Common myeloid progenitor, CD34-positive (primary cell): ENCODE data around the gene PIK3AP1.
"Not testable (repeated sequence)": the region's sequence is repeated elsewhere in the genome, so short reads cannot be mapped to it uniquely, and the experiment has no call there.

ENCODE experiments used
- CTCF ChIA-PET: fragments of 350-600 bp; sonication (Branson Sonifier 250); formaldehyde crosslinking; loops from one replicate; lab custom pipeline; 2021; ENCODE audit warnings: antibody characterized with exemption; lab: Charles Lee
- POLR2A ChIA-PET: fragments of 350-600 bp; sonication (Branson Sonifier 250); formaldehyde crosslinking; loops from one replicate; lab custom pipeline; 2021; ENCODE audit warnings: antibody characterized with exemption; lab: Charles Lee
- DNase-seq, 3 donors: peaks; one replicate each; pipeline versions ENCODE4 v3.0.0 to v3.0.0-alpha.2; 2013
- H3K27ac ChIP-seq, 2 experiments: 1 replicate in 1 of 2; 2 replicates in 1 of 2; pipeline ENCODE4 v1.7.0; 2013; ENCODE audit warnings: inconsistent platforms in 2 of 2, low read length in 2 of 2, mild to moderate bottlenecking in 2 of 2, low read depth in 1 of 2, moderate library complexity in 1 of 2; ENCODE audit not compliant: severe bottlenecking in 2 of 2, insufficient read depth in 1 of 2, poor library complexity in 1 of 2
- H3K27me3 ChIP-seq, 5 experiments: replicated peaks in 2 of 5; 1 replicate in 3 of 5; 2 replicates in 2 of 5; pipeline versions ENCODE4 v1.6.1 to v1.7.0; 2013; ENCODE audit warnings: low read length in 4 of 5, mild to moderate bottlenecking in 2 of 5, moderate library complexity in 2 of 5, inconsistent platforms in 1 of 5; ENCODE audit not compliant: insufficient read depth in 5 of 5, control insufficient read depth in 4 of 5
- H3K36me3 ChIP-seq, 4 experiments: 1 replicate in 2 of 4; 2 replicates in 2 of 4; pipeline versions ENCODE4 v1.6.1 to v1.7.0; 2013; ENCODE audit warnings: low read length in 3 of 4, control low read depth in 1 of 4, mild to moderate bottlenecking in 1 of 4; ENCODE audit not compliant: control insufficient read depth in 4 of 4, insufficient read depth in 4 of 4
- H3K4me1 ChIP-seq, 4 experiments: 1 replicate in 3 of 4; 2 replicates in 1 of 4; pipeline versions ENCODE4 v1.6.1 to v1.7.1; 2013; ENCODE audit warnings: low read length in 3 of 4, mild to moderate bottlenecking in 3 of 4, control low read depth in 1 of 4, inconsistent platforms in 1 of 4, moderate library complexity in 1 of 4; ENCODE audit not compliant: control insufficient read depth in 4 of 4, insufficient read depth in 4 of 4; ENCODE audit errors: control extremely low read depth in 1 of 4
- H3K4me3 ChIP-seq, 7 experiments: 1 replicate in 4 of 7; 2 replicates in 3 of 7; pipeline versions ENCODE4 v1.5.1 to v1.7.0; 2013; ENCODE audit warnings: mild to moderate bottlenecking in 7 of 7, low read length in 6 of 7, moderate library complexity in 6 of 7, inconsistent platforms in 2 of 7, low read depth in 2 of 7, control low read depth in 1 of 7; ENCODE audit not compliant: insufficient read depth in 4 of 7, control insufficient read depth in 1 of 7; ENCODE audit errors: extremely low read depth in 1 of 7
- H3K9me3 ChIP-seq, 5 experiments: 1 replicate in 4 of 5; 2 replicates in 1 of 5; pipeline versions ENCODE4 v1.6.1 to v1.7.1; 2013; ENCODE audit warnings: low read length in 4 of 5, mild to moderate bottlenecking in 2 of 5, inconsistent platforms in 1 of 5, low read depth in 1 of 5, moderate library complexity in 1 of 5; ENCODE audit not compliant: control insufficient read depth in 4 of 5, insufficient read depth in 2 of 5; ENCODE audit errors: control extremely low read depth in 1 of 5
- WGBS: methylation state at CpG from one replicate; pipeline ENCODE4 v1.1.5; 2013; ENCODE audit not compliant: insufficient coverage; 5-methylcytosine and 5-hydroxymethylcytosine counted together

The PIK3AP1 gene

GRCh38 chr10:96737307-96737902 lies 17.1 kb upstream of the PIK3AP1 start:
- H3K9me3 ChIP-seq, H3K36me3 ChIP-seq, POLR2A ChIA-PET, H3K27me3 ChIP-seq, H3K27ac ChIP-seq: not testable (repeated sequence)
- DNase-seq, result peak in 2 of 3 donors; percentile 89 to 92
- Histone ChIP-seq H3K4me3 (peak overlapping the region in 1 of 7 experiments; percentile 57), H3K4me1 (peaks cover 10 to 42% (median 18%) of the 10 kb centered on the region in 4 experiments)
- CTCF ChIA-PET, result interaction anchor here (1.0 to 1.4 kb wide), 3 partner anchors 16 to 94 kb away, joined by 3 to 4 read pairs (median 3); no protein-coding TSS in a partner anchor
- WGBS, result no CpG with 5 or more reads among the region's 1 CpG

- Histone ChIP-seq H3K9me3 (no peaks in the 10 kb centered on the region), H3K36me3 (no peaks in the 10 kb centered on the region), H3K4me1 (peaks cover 7 to 14% (median 12%) of the 10 kb centered on the region in 4 experiments), H3K4me3 (no peak overlapping the region), H3K27ac (no peak overlapping the region), H3K27me3 (no peaks in the 10 kb centered on the region)
- DNase-seq, result no peak
- ChIA-PET POLR2A (interaction anchor here (0.5 kb wide), 1 partner anchor 95 kb away, joined by 4 read pairs; no protein-coding TSS in a partner anchor), CTCF (interaction anchor here (1.0 to 2.1 kb wide), 3 partner anchors 37 to 84 kb away, joined by 3 to 6 read pairs (median 3); no protein-coding TSS in a partner anchor)
- 97% methylated on average over 4 of the region's 6 CpGs for WGBS
These were observed 4.3 kb upstream of the PIK3AP1 start for GRCh38 chr10:96724621-96725020.

- WGBS, result 50% methylated on average over 2 of the region's 4 CpGs
- no peaks in the 10 kb centered on the region for H3K27me3 ChIP-seq
- H3K27ac ChIP-seq, result peak overlapping the region in 1 of 2 experiments; percentile 76
- H3K36me3 ChIP-seq, result peaks cover 0 to 6% (median 0%) of the 10 kb centered on the region in 4 experiments
- no peaks in the 10 kb centered on the region for H3K9me3 ChIP-seq
- ChIA-PET POLR2A (no interaction called here), CTCF (interaction anchor here (0.9 to 2.6 kb wide), 12 partner anchors 10 to 109 kb away, joined by 3 to 11 read pairs (median 5); no protein-coding TSS in a partner anchor)
- H3K4me3 ChIP-seq, result peak overlapping the region in 6 of 7 experiments; percentile 79 to 93 (median 84)
- DNase-seq, result no peak
- H3K4me1 ChIP-seq, result peaks cover 21 to 47% (median 35%) of the 10 kb centered on the region in 4 experiments
These were observed 876 bp upstream of the PIK3AP1 start for GRCh38 chr10:96721207-96721572.

- ChIA-PET CTCF (interaction anchor here (1.2 to 2.6 kb wide), 6 partner anchors 15 to 110 kb away, joined by 3 to 11 read pairs (median 6); no protein-coding TSS in a partner anchor), POLR2A (interaction anchor here (0.8 kb wide), 1 partner anchor 113 kb away, joined by 3 read pairs; no protein-coding TSS in a partner anchor)
- H3K27me3 ChIP-seq, result no peaks in the 10 kb centered on the region
- 0% methylated on average over 21 of the region's 38 CpGs for WGBS
- H3K4me1 ChIP-seq, result peaks cover 21 to 48% (median 35%) of the 10 kb centered on the region in 4 experiments
- no peaks in the 10 kb centered on the region for H3K9me3 ChIP-seq
- H3K36me3 ChIP-seq, result peaks cover 0 to 6% (median 0%) of the 10 kb centered on the region in 4 experiments
- DNase-seq, result peak; percentile 74 to 83 (median 80)
- peak overlapping the region; percentile 74 to 93 (median 83) for H3K4me3 ChIP-seq
- peak overlapping the region; percentile 9 to 76 for H3K27ac ChIP-seq
These were observed 378 bp downstream of the PIK3AP1 start for GRCh38 chr10:96719850-96720421.

- CTCF ChIA-PET, result interaction anchor here (0.8 to 3.5 kb wide), 12 partner anchors 9 to 78 kb away, joined by 3 to 55 read pairs (median 6); no protein-coding TSS in a partner anchor
- Histone ChIP-seq H3K27ac (peak overlapping the region in 1 of 2 experiments; percentile 45), H3K4me1 (peaks cover 21 to 48% (median 35%) of the 10 kb centered on the region in 4 experiments), H3K36me3 (peaks cover 0 to 6% (median 0%) of the 10 kb centered on the region in 4 experiments), H3K9me3 (no peaks in the 10 kb centered on the region), H3K4me3 (peak overlapping the region in 6 of 7 experiments; percentile 79 to 93 (median 84)), H3K27me3 (no peaks in the 10 kb centered on the region)
- POLR2A ChIA-PET, result no interaction called here
- no CpG with 5 or more reads among the region's 1 CpG for WGBS
- DNase-seq, result no peak
These were observed 1.1 kb downstream of the PIK3AP1 start for GRCh38 chr10:96719200-96719599.

- ChIA-PET POLR2A (interaction anchor here (0.9 kb wide), 1 partner anchor 103 kb away, joined by 3 read pairs; no protein-coding TSS in a partner anchor), CTCF (interaction anchor here (0.8 to 3.5 kb wide), 16 partner anchors 9 to 78 kb away, joined by 3 to 55 read pairs (median 6); no protein-coding TSS in a partner anchor)
- 89% methylated on average over 8 of the region's 12 CpGs for WGBS
- H3K27me3 ChIP-seq, result no peaks in the 10 kb centered on the region
- peaks cover 21 to 48% (median 35%) of the 10 kb centered on the region in 4 experiments for H3K4me1 ChIP-seq
- H3K4me3 ChIP-seq, result peak overlapping the region in 5 of 7 experiments; percentile 82 to 93 (median 85)
- H3K27ac ChIP-seq, result peak overlapping the region in 1 of 2 experiments; percentile 45
- H3K36me3 ChIP-seq, result peaks cover 0 to 6% (median 0%) of the 10 kb centered on the region in 4 experiments
- no peak for DNase-seq
- no peaks in the 10 kb centered on the region for H3K9me3 ChIP-seq
These were observed 1.9 kb downstream of the PIK3AP1 start for GRCh38 chr10:96718304-96718990.
